NCI-H128 (cell line): Measurements from ENCODE around the gene RECQL5.
"Not testable (repeated sequence)": the region's sequence is repeated elsewhere in the genome, so short reads cannot be mapped to it uniquely, and the experiment has no call there.

ENCODE experiments used
- DNase-seq: peaks from one replicate; lab custom pipeline; 2025; ENCODE audit not compliant: unreplicated experiment; lab: John Stamatoyannopoulos, UW

The RECQL5 gene

GRCh38 chr17:75595284-75595919, 71.6 kb downstream of the RECQL5 start:
- DNase-seq = no peak

DNA sequence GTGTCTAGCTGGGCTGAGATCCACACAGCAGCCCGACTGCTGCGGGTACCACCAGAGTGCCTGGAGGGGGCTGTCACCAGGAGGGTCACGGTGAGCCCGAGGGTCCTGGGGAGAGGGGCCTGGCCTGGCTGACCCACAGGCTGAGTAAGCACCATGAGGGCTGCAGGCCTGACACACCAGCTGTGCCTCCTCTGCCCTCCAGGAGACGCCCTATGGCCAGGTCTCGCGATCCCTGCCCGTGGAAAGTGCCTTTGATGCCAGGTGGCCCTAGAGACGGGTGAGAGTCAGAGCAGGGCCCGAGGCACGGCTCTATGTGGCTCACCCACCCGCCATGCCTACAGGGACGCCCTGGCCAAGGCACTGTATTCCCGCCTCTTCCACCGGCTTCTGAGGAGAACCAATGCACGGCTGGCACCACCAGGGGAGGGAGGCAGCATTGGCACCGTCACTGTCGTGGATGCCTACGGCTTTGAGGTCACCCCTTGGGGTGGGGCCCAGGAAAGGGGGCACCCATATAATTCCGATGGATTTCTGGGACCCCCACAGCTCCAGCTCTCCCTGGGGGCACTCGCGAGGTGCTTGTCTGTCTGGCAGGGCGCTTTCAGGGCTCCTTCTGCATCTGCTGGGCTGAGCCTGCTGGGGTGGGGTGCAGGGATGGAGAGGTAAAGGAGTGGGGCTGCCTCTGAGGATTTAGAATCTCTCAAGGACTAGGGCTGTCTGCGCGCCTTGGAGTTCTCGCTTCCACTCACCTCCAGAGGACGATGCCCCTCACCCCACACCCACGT, 72.3 kb downstream of the RECQL5 start:
- DNase-seq = no peak

DNA sequence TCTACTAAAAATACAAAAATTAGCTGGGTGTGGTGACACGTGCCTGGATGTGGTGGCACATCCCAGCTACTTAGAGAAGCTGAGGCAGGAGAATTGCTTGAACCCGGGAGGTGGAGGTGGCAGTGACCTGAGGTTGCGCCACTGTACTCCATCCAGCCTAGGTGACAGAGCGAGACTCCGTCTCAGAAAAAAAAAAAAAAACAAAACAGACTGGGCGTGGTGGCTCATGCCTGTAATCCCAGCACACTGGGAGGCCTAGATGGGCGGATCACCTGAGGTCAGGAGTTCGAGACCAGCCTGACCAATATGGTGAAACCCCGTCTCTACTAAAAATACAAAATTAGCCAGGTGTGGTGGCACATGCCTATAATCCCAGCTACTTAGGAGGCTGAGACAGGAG, 73.5 kb downstream of the RECQL5 start:
- not testable (repeated sequence) for DNase-seq

- DNase-seq = no peak
These were observed 74.5 kb downstream of the RECQL5 start for GRCh38 chr17:75592348-75593020.

- DNase-seq = no peak
These were observed 75.1 kb downstream of the RECQL5 start for GRCh38 chr17:75591722-75592302.

- no peak for DNase-seq
These were observed 75.9 kb downstream of the RECQL5 start for GRCh38 chr17:75590849-75591721.

GRCh38 chr17:75590314-75590761, 76.6 kb downstream of the RECQL5 start:
- no peak for DNase-seq

- DNase-seq = no peak
These were observed 77.0 kb downstream of the RECQL5 start for GRCh38 chr17:75589919-75590303.

DNA sequence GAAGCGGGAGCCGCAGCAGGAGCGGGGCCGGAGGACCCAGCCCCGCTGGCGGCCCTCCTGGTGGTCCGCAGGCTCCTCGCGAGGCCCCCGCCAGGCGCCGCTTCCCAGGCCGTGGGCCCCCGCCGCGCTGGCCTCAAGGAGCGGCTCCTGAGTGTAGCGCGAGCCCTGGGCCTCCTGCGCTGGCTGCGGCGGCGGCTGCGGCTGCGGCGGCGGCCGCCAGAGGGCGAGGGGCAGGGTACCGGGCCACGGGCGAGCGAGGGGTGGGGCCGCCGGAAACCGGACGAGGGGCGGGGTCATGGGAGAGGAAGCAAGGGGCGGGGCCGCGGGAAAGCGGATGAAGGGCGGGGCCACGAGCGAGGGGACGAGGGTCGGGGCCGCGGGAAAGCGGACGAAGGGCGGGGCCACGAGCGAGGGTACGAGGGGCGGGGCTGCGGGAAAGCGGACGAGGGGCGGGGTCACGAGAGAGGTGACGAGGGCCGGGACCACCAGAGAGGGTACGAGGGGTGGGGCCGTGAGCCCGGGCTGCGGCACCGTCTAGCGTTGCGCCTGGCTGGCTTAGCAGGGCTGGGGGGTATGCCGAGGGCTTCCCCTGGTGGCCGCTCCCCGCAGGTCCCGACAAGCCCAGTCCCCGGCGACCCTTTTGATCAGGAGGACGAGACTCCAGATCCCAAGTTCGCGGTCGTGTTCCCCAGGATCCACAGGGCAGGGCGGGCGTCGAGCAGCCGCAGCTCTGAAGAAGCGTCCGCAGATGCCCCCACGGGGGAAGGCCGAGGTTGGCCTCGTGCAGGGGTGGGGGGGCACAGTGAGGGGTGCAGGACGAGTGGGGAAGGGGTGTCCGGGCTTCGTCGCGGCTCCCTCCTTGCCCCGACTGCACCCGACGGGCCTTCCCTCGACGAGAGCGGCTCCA, 77.7 kb downstream of the RECQL5 start:
- DNase-seq = peak; percentile 53

DNA sequence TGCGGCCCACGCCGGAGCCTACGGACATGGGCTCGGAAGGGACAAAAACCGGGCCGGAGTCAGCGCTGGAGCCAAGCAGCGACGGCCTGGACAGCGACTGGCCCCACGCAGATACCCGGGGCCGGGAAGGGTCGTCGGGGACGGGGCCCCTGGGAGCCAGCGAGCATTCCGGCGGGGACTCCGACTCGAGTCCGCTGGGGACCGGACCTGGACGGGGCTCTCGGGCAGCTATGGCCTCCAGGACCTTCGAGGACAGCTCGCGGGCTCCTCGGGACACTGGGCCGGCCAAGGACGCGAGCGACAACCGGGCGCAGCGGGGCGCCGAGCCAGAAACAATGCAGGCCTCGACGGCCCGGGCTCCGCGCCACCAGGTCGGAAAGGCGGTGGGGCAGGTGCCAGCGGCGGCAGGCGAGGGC, 78.3 kb downstream of the RECQL5 start:
- DNase-seq = no peak

DNA sequence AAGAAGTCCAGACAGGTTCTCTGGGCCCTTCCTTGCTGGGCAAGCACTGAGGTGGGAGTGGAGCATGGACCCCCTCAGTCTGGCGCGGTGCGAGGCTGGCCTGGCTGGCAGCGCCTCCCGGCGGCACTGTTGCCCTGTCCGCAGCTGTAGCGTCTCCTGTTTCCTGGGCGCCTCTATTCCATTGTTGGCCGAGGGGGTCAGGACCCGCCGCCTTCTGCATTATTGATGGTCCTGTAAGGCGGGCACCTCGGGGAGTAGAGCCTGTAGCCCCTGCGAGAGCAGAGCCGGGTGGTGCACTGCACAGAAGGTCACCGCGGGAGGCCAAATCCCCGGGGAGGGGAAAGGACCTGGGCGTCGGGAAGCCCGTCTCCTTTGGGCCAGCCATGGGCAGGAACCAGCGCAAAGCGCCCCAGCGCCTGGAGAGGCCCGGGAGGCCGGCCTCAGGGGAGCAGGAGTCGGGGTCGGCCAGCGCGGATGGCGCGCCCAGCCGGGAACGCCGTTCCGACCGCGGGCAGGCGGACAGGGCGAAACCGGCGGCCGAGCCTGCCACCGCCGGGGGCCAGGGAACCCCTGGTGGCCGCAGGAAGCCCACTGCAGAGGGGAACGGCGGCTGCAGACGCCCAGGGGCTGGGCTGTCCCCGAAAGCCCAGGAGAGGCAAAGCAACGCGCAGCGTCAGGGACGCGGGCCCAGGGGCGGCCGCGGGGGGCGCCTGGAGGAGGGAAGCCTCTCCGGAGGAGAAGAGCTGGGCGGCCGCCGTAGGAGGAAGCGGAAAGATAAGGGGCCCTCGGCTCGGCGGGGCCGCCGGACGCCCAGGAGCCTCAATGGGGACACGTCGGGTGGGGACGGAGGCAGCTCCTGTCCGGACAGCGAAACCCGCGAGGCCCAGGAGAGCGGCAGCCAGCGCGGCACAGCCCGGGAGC, 79.0 kb downstream of the RECQL5 start, which contains the start of gene MYO15B:
Gene MYO15B, plus strand, starts transcription at position 126 of the 921 bp plus-strand sequence. Its CDS starts 258 bp downstream, at position 384.
- DNase-seq = no peak

DNA sequence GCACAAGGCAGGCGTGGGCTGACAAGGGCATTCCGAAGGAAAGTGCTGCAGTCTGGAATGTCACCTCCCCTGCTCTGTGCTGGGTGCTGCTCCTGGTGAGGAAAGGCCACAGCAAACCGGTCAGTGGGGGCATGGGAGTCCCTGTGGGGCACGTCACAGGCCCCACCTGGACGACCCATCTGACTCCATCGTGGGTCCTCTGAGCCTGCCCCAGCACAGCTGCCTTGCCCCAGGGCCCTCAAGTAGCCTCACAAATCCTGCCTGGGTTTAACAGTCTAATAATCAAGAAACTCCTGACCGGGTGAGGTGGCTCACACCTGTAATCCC, 82.1 kb downstream of the RECQL5 start:
- DNase-seq = no peak

GRCh38 chr17:75583197-75583596, 83.8 kb downstream of the RECQL5 start:
- not testable (repeated sequence) for DNase-seq

DNA sequence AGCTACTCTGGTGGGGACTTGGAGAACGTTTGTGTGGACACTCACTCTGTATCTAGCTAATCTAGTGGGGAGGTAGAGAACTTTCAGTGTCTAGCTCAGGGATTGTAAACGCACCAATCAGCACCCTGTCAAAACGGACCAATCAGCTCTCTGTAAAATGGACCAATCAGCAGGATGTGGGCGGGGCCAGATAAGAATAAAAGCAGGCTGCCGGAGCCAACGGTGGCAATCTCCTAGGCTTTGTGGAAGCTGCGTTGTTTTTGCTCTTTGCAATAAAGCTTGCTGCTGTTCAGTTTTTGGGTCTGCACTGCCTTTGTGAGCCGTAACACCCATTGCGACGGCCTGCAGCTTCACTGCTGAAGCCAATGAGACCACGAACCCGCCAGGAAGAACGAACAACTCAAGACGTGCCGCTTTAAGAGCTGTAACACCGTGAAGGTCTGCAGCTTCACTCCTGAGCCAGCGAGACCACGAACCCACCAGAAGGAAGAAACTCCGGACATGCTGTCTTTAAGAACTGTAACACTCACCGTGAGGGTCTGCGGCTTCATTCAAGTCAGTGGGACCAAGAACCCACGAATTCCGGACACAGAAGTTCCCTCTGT, 85.7 kb downstream of the RECQL5 start:
- not testable (repeated sequence) for DNase-seq
